ENCODE measurements around the gene TPX2. TPM values are rescaled to one million over a fixed set of nuclear protein-coding genes. Genes with fewer than 3 reads are reported as not detected.

Gene TPX2
- total RNA-seq, 2 experiments from 2014 or later = 112 to 113 TPM

DNA sequence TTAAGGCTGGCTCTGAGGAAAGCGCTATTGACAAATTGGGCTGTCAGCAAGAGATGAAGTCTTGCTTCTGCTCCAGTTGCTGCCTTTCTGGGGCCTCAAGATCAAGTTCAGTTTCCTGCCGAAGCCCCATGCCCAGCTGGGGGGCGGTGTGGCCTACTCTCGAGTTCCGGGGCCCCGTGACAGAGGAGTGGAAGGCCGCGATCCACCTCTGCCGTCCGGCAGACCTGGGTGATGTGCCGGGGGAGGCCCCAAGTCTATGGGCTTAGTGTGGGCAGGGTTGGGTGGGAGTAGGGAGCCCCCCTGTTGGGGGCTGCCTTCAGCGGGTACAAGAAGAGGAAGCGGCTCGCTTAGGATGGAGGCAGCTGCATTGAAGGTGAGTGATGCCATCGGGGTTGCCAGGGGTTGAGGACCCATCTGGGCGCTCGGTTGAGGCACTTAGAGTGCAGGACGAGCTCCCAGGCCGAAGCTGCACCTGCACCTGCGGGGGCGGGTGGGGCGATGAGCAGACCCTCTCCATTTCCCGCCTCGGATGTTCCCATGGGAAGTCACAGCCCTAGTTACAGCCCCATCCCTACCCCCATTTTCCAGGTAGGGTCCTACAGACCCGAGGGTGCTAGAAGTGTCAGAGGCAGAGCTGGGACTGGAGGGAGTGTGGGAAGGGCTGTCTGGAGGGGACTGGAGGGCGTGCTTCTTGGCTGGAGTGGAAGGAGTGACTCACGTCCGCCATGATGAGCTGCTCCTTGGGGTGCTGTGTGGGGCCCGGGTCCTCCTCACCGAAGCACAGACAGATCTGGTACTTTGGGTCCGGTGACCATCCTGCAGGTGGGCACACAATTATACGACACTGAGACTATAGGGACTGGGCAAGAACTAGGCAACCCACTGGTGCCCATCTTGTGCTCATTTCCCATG, 109.3 kb downstream of the TPX2 start:
- CTCF ChIA-PET = interaction anchor here (1.6 to 4.5 kb wide), 10 partner anchors 15 to 243 kb away, joined by 3 to 51 read pairs (median 8); partner anchors contain the start of gene PDRG1
- H3K4me3 Mint-ChIP-seq = no peak overlapping the region
- intact Hi-C loops (cut with micrococcal nuclease) = no loop called here
- POLR2A ChIA-PET = no interaction called here
- no peaks in the 10 kb centered on the region for H3K36me3 Mint-ChIP-seq (ENCODE audit: low read depth)
- no peak for TF ChIP-seq CTCF (IDR thresholded peaks at IDR 0.05)
- no peaks in the 10 kb centered on the region for H3K9me3 Mint-ChIP-seq
- H3K4me1 Mint-ChIP-seq (ENCODE audit: low read depth) = no peaks in the 10 kb centered on the region
- H3K27me3 Mint-ChIP-seq = peaks cover 19% of the 10 kb centered on the region
- DNase-seq (no peak), ATAC-seq (no peak)
- H3K27ac Mint-ChIP-seq = no peak overlapping the region

DNA sequence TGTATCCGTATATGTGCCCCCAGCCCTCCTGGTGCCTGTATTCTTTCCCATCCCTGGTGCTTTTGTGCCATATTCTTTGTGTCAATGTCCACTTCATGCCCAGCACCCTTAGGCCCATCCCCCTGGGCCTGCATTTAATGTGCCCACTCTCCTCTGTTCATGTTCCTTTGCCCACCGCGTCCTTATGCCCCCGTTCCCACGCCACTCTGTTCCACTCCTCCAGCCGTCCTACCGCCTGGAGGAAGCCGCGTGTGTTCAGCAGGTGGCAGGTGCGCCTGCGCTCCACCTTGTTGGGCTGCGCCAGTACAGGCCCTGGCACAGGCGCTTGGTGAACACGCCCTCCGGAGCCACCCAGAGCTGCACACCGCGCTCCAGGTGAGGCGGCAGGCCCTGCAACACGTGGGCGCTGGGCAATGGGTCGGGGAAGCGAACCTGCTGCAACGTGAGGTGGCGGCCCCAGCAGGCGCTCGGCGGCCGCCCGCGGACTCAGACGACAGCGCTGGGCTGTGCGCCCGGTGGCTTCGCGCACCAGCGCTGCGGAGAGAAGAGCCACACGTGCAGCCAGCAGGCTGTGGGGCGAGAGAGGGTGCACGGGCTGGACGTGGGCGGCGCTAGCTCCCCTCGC, 110.3 kb downstream of the TPX2 start:
- no peak for TF ChIP-seq CTCF (IDR thresholded peaks at IDR 0.05)
- intact Hi-C loops (cut with micrococcal nuclease) = no loop called here
- ChIA-PET POLR2A (interaction anchor here (0.8 kb wide), 1 partner anchor 11 kb away, joined by 3 read pairs; no protein-coding TSS in a partner anchor), CTCF (interaction anchor here (0.7 to 4.5 kb wide), 10 partner anchors 11 to 302 kb away, joined by 3 to 51 read pairs (median 4); no protein-coding TSS in a partner anchor)
- Mint-ChIP-seq H3K27ac (no peak overlapping the region), H3K4me3 (no peak overlapping the region), H3K36me3 (ENCODE audit: low read depth) (no peaks in the 10 kb centered on the region), H3K9me3 (no peaks in the 10 kb centered on the region), H3K4me1 (ENCODE audit: low read depth) (no peaks in the 10 kb centered on the region), H3K27me3 (peaks cover 19% of the 10 kb centered on the region)
- ATAC-seq (no peak), DNase-seq (no peak)

Other genes starting within 250 kb of the TPX2 start
- gene HM13, start 224.8 kb upstream of the TPX2 start, total RNA-seq = 10 to 100 TPM; 91.6 to 95.5 TPM
- gene ID1, start 134.0 kb upstream of the TPX2 start, total RNA-seq = under 1 TPM; 0.41 to 0.54 TPM
- not detected for gene COX4I2, start 101.4 kb upstream of the TPX2 start, total RNA-seq
- 100 to 1,000 TPM; 182 TPM for gene BCL2L1, start 16.4 kb upstream of the TPX2 start, total RNA-seq
- gene MYLK2, start 80.1 kb downstream of the TPX2 start, total RNA-seq = under 1 TPM; 0.13 to 0.27 TPM
- not detected for gene FOXS1, start 106.3 kb downstream of the TPX2 start, total RNA-seq
- gene DUSP15, start 131.2 kb downstream of the TPX2 start, total RNA-seq = not detected
- not detected for gene TTLL9, start 131.3 kb downstream of the TPX2 start, total RNA-seq
- 10 to 100 TPM; 17.7 to 18.3 TPM for gene PDRG1, start 212.8 kb downstream of the TPX2 start, total RNA-seq
- gene XKR7, start 228.9 kb downstream of the TPX2 start, total RNA-seq = not detected